Activated CD8-positive, alpha-beta T cell treated with anti-CD3 and anti-CD28 coated beads, Interleukin-2, amount 10 ng/mL, durations not matched to agents 7 days and 5 days (primary cell): ENCODE measurements around the gene MRGPRE. TPM values are rescaled to one million over a fixed set of nuclear protein-coding genes. Genes with fewer than 3 reads are reported as not detected.

ENCODE experiments used
- ATAC-seq: fragments of 150-1000 bp; cut with Tn5 transposase; one replicate; pipeline ENCODE4 v1.10.0; 2021; ENCODE audit warnings: moderate library complexity
- CTCF ChIA-PET: fragments of 350-600 bp; sonication (Branson Sonifier 250); formaldehyde crosslinking; loops from one replicate; lab custom pipeline; 2021; ENCODE audit warnings: antibody characterized with exemption; lab: Charles Lee
- POLR2A ChIA-PET: fragments of 350-600 bp; sonication (Branson Sonifier 250); formaldehyde crosslinking; loops from one replicate; lab custom pipeline; 2021; ENCODE audit warnings: antibody characterized with exemption; lab: Charles Lee
- DNase-seq: peaks from one replicate; pipeline ENCODE4 v3.0.0-alpha.2; 2020
- H3K27ac Mint-ChIP-seq: one replicate; pipeline ENCODE4 v1.8.0; 2021; ENCODE audit warnings: mild to moderate bottlenecking, mixed read lengths
- H3K27me3 Mint-ChIP-seq: one replicate; pipeline ENCODE4 v1.8.0; 2021; ENCODE audit warnings: low read depth, mixed read lengths
- H3K36me3 Mint-ChIP-seq: one replicate; pipeline ENCODE4 v1.8.0; 2021; ENCODE audit warnings: low read depth, mixed read lengths
- H3K4me1 Mint-ChIP-seq: one replicate; pipeline ENCODE4 v1.8.0; 2021; ENCODE audit warnings: low read depth, mixed read lengths
- H3K4me3 Mint-ChIP-seq: one replicate; pipeline ENCODE4 v1.8.0; 2021; ENCODE audit warnings: mild to moderate bottlenecking, mixed read lengths
- H3K9me3 Mint-ChIP-seq: one replicate; pipeline ENCODE4 v1.8.0; 2022; ENCODE audit warnings: mixed read lengths; ENCODE audit not compliant: insufficient read depth
- total RNA-seq, 2 experiments: library from RNA; stranded (reverse); gene quantifications; one replicate each; pipeline ENCODE4 v1.2.3, GENCODE V29; 2021

The MRGPRE gene
- total RNA-seq, 2 experiments from 2014 or later = not detected

- H3K36me3 Mint-ChIP-seq = no peaks in the 10 kb centered on the region
- CTCF ChIA-PET = no interaction called here
- POLR2A ChIA-PET = no interaction called here
- no peaks in the 10 kb centered on the region for H3K9me3 Mint-ChIP-seq
- H3K4me3 Mint-ChIP-seq = no peak within 1 kb of the TSS
- ATAC-seq (no peak), DNase-seq (no peak)
- peaks cover 12% of the 10 kb centered on the region for H3K27me3 Mint-ChIP-seq
- no peak within 1 kb of the TSS for H3K27ac Mint-ChIP-seq
- H3K4me1 Mint-ChIP-seq = peaks cover 13% of the 10 kb centered on the region
These were observed 13.5 kb downstream of the MRGPRE start, which contains the start of gene MRGPRG for GRCh38 chr11:3218483-3219280. Gene MRGPRG, minus strand, starts transcription at chr11:3218813. Its CDS starts 0 bp downstream, at chr11:3218813.

DNA sequence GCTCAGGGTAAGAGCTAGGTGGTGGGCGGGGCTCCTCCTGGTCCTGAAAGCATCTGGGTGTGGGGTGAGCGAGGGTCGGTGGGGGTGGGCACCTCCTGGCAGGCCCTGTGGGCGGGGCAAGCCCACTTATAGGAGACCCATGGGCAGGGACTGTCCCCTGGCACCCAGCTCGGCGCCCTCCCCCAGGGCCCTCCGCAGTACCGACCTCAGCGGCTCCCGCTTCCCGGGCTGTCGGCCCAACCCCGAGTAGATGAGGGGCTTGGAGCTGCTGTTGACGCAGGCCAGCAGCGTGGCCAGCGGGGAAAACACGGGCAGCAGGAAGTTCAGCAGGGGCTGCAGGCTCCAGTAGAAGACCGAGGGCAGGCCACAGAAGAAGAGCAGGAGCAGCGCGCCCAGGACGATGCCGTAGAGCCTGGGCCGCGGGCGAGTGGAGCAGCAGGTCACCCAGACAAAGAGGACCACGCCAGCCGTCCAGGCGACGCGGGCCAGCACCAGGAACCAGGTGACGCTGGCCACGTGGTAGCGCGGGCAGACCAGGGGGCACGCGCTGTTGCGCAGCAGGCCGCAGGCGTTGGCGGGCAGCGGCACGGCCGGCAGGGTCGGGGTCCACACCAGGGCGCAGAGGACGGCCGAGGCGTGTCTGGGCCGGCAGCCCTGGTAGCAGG, 14.3 kb downstream of the MRGPRE start:
- ATAC-seq = no peak
- DNase-seq = no peak
- no peak overlapping the region for H3K4me3 Mint-ChIP-seq
- POLR2A ChIA-PET = no interaction called here
- no peaks in the 10 kb centered on the region for H3K9me3 Mint-ChIP-seq
- H3K4me1 Mint-ChIP-seq = peaks cover 8% of the 10 kb centered on the region
- H3K27me3 Mint-ChIP-seq = peaks cover 8% of the 10 kb centered on the region
- H3K36me3 Mint-ChIP-seq = no peaks in the 10 kb centered on the region
- no peak overlapping the region for H3K27ac Mint-ChIP-seq
- CTCF ChIA-PET = no interaction called here

GRCh38 chr11:3216027-3216525, 16.1 kb downstream of the MRGPRE start:
- ChIA-PET CTCF (interaction anchor here (1.2 kb wide), 1 partner anchor 178 kb away, joined by 4 read pairs; no protein-coding TSS in a partner anchor), POLR2A (no interaction called here)
- H3K4me3 Mint-ChIP-seq = no peak overlapping the region
- H3K27me3 Mint-ChIP-seq = peaks cover 16% of the 10 kb centered on the region
- DNase-seq (no peak), ATAC-seq (no peak)
- H3K36me3 Mint-ChIP-seq = no peaks in the 10 kb centered on the region
- peaks cover 5% of the 10 kb centered on the region for H3K4me1 Mint-ChIP-seq
- peaks cover 5% of the 10 kb centered on the region for H3K9me3 Mint-ChIP-seq
- no peak overlapping the region for H3K27ac Mint-ChIP-seq

GRCh38 chr11:3215346-3216026, 16.7 kb downstream of the MRGPRE start:
- H3K9me3 Mint-ChIP-seq = peaks cover 5% of the 10 kb centered on the region
- no peak overlapping the region for H3K4me3 Mint-ChIP-seq
- ChIA-PET CTCF (interaction anchor here (1.2 kb wide), 1 partner anchor 177 kb away, joined by 4 read pairs; no protein-coding TSS in a partner anchor), POLR2A (no interaction called here)
- H3K4me1 Mint-ChIP-seq = peaks cover 5% of the 10 kb centered on the region
- no peak for ATAC-seq
- H3K27ac Mint-ChIP-seq = no peak overlapping the region
- DNase-seq = no peak
- H3K36me3 Mint-ChIP-seq = no peaks in the 10 kb centered on the region
- H3K27me3 Mint-ChIP-seq = peaks cover 16% of the 10 kb centered on the region

DNA sequence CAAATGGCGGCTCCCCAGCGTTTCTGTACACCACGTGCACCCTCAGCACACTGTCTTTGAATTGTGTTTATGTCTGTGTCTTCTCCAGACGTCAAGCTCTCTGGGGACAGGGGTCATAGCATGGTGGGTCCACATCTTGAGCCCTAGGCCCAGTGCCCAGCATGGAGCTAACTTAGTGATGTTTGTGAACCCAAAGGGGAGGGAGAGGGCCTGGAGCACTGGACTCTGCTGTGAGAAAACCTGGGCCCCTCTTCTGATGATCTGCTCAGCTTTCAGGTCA, 17.9 kb downstream of the MRGPRE start:
- DNase-seq = no peak
- Mint-ChIP-seq H3K36me3 (no peaks in the 10 kb centered on the region), H3K9me3 (peaks cover 5% of the 10 kb centered on the region), H3K4me3 (no peak overlapping the region), H3K4me1 (peaks cover 5% of the 10 kb centered on the region), H3K27me3 (peaks cover 16% of the 10 kb centered on the region), H3K27ac (no peak overlapping the region)
- no peak for ATAC-seq
- ChIA-PET CTCF (no interaction called here), POLR2A (no interaction called here)

GRCh38 chr11:3213659-3214419, 18.4 kb downstream of the MRGPRE start:
- DNase-seq (no peak), ATAC-seq (no peak)
- CTCF ChIA-PET = no interaction called here
- peaks cover 5% of the 10 kb centered on the region for H3K9me3 Mint-ChIP-seq
- peaks cover 19% of the 10 kb centered on the region for H3K27me3 Mint-ChIP-seq
- H3K27ac Mint-ChIP-seq = no peak overlapping the region
- POLR2A ChIA-PET = no interaction called here
- H3K4me3 Mint-ChIP-seq = no peak overlapping the region
- H3K36me3 Mint-ChIP-seq = no peaks in the 10 kb centered on the region
- H3K4me1 Mint-ChIP-seq = peaks cover 5% of the 10 kb centered on the region

- CTCF ChIA-PET = no interaction called here
- no peak overlapping the region for H3K4me3 Mint-ChIP-seq
- H3K9me3 Mint-ChIP-seq = peaks cover 5% of the 10 kb centered on the region
- H3K36me3 Mint-ChIP-seq = no peaks in the 10 kb centered on the region
- peaks cover 11% of the 10 kb centered on the region for H3K27me3 Mint-ChIP-seq
- POLR2A ChIA-PET = no interaction called here
- ATAC-seq (no peak), DNase-seq (no peak)
- no peak overlapping the region for H3K27ac Mint-ChIP-seq
- H3K4me1 Mint-ChIP-seq = no peaks in the 10 kb centered on the region
These were observed 23.9 kb downstream of the MRGPRE start for GRCh38 chr11:3208272-3208671.

DNA sequence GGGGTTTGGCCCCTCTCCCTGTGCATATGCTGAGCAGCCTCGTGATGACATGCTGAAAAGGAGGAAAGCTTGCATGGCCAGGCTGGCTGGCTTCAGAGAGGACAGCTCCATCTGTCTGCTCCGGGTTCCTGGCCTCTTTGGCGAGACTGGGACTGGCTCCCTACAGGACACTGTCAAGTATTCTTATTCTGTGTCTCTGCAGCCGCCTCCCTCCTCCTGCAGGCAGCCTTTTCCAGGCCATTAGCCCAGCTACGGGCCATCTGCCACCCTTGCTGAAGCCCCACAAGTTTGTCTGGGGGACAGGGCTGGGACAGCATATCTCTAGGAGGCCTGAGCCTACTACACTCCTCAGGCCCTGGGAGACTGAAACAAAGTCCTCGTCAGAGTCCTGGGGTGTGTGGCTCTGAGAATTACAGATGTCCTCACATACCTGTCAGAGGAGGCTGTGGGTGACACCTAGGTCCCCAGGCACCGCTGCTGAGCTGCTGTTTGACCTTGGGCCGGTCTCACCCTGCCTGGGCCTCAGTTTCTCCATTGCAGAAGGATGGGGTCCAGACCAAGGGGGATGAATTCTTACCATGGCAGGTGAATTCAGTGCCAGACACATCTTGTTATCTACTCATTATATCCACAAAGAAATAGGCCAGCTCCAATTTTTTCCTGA, 24.6 kb downstream of the MRGPRE start:
- POLR2A ChIA-PET = no interaction called here
- peaks cover 16% of the 10 kb centered on the region for H3K27me3 Mint-ChIP-seq
- no peaks in the 10 kb centered on the region for H3K36me3 Mint-ChIP-seq

DNA sequence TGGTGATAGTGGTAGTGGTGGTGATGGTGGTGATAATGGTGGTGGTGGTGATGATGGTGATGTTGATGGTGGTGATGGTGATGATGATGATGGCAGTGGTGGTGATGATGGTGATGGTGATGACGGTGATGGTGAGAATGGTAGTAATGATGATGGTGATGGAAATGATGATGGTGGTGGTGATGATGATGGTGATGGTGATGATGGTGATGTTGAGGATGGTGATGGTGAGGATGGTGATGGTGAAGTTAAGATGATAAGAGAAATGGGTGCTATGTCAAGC, 25.4 kb downstream of the MRGPRE start:
- Mint-ChIP-seq H3K36me3 (no peaks in the 10 kb centered on the region), H3K9me3 (peaks cover 5% of the 10 kb centered on the region), H3K27ac (no peak overlapping the region), H3K4me3 (no peak overlapping the region), H3K4me1 (peaks cover 3% of the 10 kb centered on the region), H3K27me3 (peaks cover 16% of the 10 kb centered on the region)
- CTCF ChIA-PET = no interaction called here
- POLR2A ChIA-PET = no interaction called here
- ATAC-seq = no peak
- DNase-seq = no peak

More for the DNA sequence above, 24.6 kb downstream of the MRGPRE start:
- DNase-seq (no peak), ATAC-seq (no peak)
- peaks cover under 1% of the 10 kb centered on the region for H3K4me1 Mint-ChIP-seq
- CTCF ChIA-PET = no interaction called here
- peaks cover 5% of the 10 kb centered on the region for H3K9me3 Mint-ChIP-seq
- H3K27ac Mint-ChIP-seq = no peak overlapping the region
- H3K4me3 Mint-ChIP-seq = no peak overlapping the region

DNA sequence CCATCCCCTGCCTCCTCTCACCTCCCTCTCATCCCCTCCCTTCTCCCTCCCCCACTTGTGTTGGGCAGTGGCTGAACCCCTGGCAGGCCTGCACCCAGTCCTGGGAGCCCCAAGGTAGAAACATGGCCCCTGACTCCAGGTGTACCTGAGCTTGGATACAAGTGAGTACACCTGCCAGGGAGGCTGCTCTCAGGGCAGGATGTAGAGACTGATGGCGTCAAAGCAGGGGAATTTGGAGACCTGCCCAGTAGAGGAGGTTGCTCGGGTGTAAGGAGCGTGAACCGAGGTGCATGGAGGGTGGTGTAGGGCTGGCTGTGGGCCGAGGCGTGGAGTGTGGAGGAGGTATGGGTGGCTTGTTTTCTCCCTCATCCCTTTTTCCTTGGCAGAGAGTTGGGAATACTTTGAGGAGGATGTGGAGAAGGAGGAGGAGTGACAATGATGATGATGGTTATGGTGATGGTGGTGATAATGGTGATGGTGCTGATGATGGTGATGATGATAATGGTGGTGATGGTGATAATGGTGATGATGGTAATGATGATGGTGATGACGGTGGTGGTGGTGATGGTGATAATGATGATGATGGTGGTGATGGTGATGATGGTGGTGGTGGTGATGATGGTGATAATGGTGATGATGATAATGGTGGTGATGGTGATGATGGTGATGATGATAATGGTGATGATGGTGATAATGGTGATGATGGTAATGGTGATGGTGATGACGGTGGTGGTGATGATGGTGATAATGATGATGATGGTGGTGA, 25.9 kb downstream of the MRGPRE start:
- Mint-ChIP-seq H3K36me3 (no peaks in the 10 kb centered on the region), H3K4me1 (peaks cover 3% of the 10 kb centered on the region), H3K27ac (no peak overlapping the region), H3K4me3 (no peak overlapping the region), H3K9me3 (peaks cover under 1% of the 10 kb centered on the region), H3K27me3 (peaks cover 14% of the 10 kb centered on the region)
- ATAC-seq (no peak), DNase-seq (no peak)
- CTCF ChIA-PET = no interaction called here
- POLR2A ChIA-PET = no interaction called here
